Central memory CD8-positive, alpha-beta T cell (primary cell): ENCODE data around the gene RTN4.
"Not testable (repeated sequence)": the region's sequence is repeated elsewhere in the genome, so short reads cannot be mapped to it uniquely, and the experiment has no call there.

ENCODE experiments used
- ATAC-seq: fragments of 150-1000 bp; cut with Tn5 transposase; replicated peaks from 2 replicates; pipeline ENCODE4 v1.10.0; 2022; ENCODE audit warnings: mild to moderate bottlenecking, moderate FRiP score, moderate number of reproducible peaks; ENCODE audit not compliant: poor library complexity, severe bottlenecking; ENCODE audit errors: extremely low read depth
- DNase-seq, 2 donors: peaks; one replicate each; pipeline ENCODE4 v3.0.0; 2021; ENCODE audit warnings: low spot score in 2 of 2
- H3K27ac Mint-ChIP-seq: one replicate; pipeline ENCODE4 v1.8.0; 2022; ENCODE audit warnings: low read depth, mild to moderate bottlenecking, moderate library complexity, mixed read lengths
- H3K27me3 Mint-ChIP-seq: one replicate; pipeline ENCODE4 v1.8.0; 2022; ENCODE audit warnings: mixed read lengths
- H3K36me3 Mint-ChIP-seq: one replicate; pipeline ENCODE4 v1.8.0; 2022; ENCODE audit warnings: mild to moderate bottlenecking, moderate library complexity, mixed read lengths; ENCODE audit not compliant: insufficient read depth
- H3K4me1 Mint-ChIP-seq: one replicate; pipeline ENCODE4 v1.8.0; 2022; ENCODE audit warnings: mixed read lengths
- H3K4me3 Mint-ChIP-seq: one replicate; pipeline ENCODE4 v1.8.0; 2022; ENCODE audit warnings: mild to moderate bottlenecking, moderate library complexity, mixed read lengths
- H3K9me3 Mint-ChIP-seq: one replicate; pipeline ENCODE4 v1.8.0; 2022; ENCODE audit warnings: mixed read lengths

RTN4 gene

DNA sequence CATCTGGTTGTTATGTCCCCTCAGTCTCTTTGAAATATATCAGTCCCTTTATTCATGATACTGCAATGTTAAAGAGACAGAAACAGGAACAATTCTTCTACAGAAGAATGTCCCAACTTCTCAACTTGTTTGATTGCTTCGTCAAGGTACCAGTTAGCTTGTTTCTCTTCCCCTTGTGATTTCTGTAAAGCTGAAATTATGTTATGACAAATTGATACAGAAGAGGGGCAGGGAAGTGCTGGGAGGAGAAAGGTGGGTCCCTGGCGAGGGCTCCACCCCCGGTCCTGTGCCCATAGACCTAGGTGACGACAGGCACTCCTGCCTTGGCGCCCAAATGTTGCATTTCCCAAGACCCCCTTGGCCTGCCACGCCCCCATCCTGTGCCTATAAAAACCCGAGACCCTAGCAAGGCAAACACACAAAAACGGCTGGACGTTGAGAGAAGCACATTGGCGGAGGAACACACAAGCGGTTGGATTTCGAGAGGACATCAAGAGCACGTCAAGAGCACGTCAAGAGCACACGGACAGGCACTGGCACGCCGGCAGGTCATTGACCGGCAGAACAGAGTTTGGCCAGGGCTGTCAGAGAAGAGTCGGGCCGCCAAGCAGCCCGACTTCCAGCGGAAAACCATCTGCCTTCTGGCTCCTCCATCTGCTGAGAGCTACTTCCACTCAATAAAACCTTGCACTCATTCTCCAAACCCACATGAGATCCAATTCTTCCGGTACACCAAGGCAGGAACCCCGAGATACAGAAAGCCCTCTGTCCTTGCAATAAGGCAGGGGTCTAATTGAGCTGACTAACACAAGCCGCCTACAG lies 11.5 kb upstream of the RTN4 start:
- no peaks in the 10 kb centered on the region for H3K4me1 Mint-ChIP-seq
- no peaks in the 10 kb centered on the region for H3K9me3 Mint-ChIP-seq
- no peaks in the 10 kb centered on the region for H3K36me3 Mint-ChIP-seq
- DNase-seq = no peak
- no peaks in the 10 kb centered on the region for H3K27me3 Mint-ChIP-seq
- no peak overlapping the region for H3K27ac Mint-ChIP-seq
- H3K4me3 Mint-ChIP-seq = no peak overlapping the region
- ATAC-seq = no peak

DNA sequence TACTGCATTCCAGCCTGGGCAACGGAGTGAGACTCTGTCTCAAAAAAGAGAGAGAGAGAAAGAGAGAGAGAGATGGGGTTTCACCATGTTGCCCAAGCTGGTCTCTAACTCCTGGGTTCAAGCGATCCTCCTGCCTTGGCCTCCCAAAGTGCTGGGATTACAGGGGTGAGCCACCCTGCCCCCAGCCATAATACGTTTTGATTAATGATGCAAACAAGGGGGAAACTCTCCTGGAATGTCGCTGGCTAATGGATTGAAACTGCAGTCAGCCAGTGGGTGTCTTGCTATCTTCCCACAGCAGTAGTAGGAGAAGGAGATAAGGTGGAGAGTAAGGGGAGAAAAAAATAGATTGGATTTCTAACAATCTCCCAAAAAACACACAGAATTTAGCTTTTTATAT lies 9.5 kb upstream of the RTN4 start:
- ATAC-seq (no peak), DNase-seq (no peak)
- no peaks in the 10 kb centered on the region for H3K27me3 Mint-ChIP-seq
- no peak overlapping the region for H3K27ac Mint-ChIP-seq
- no peaks in the 10 kb centered on the region for H3K9me3 Mint-ChIP-seq
- no peaks in the 10 kb centered on the region for H3K36me3 Mint-ChIP-seq
- H3K4me3 Mint-ChIP-seq = no peak overlapping the region
- H3K4me1 Mint-ChIP-seq = peaks cover under 1% of the 10 kb centered on the region

- Mint-ChIP-seq H3K9me3 (no peaks in the 10 kb centered on the region), H3K36me3 (no peaks in the 10 kb centered on the region), H3K27ac (no peak overlapping the region), H3K4me1 (peaks cover 16% of the 10 kb centered on the region), H3K4me3 (no peak overlapping the region), H3K27me3 (no peaks in the 10 kb centered on the region)
- ATAC-seq = no peak
- no peak for DNase-seq
Measured at GRCh38 chr2:55057474-55057873, 7.2 kb upstream of the RTN4 start.

DNA sequence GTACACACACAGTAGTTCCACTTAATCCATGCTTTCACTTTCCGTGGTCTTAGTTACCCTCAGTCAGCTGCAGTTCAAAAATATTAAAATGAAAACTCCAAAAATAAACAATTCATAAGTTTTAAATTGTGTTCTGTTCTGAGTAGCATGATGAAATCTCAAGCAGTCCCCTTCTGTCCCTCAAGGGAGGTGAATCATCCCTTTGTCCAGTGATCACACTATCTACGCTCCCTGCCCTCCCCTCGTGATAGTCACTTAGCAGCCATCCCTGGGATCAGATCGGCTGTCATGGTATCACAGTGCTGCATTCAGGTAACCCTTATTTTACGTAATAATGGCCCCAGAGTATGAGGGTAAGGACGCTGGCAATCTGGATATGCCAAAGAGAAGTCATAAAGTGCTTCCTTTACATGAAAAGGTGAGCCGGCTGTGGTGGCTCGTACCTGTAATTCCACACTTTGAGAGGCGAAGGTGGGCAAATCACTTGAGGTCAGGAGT lies 5.8 kb upstream of the RTN4 start:
- Mint-ChIP-seq H3K4me3 (no peak overlapping the region), H3K27me3 (no peaks in the 10 kb centered on the region), H3K27ac (no peak overlapping the region), H3K4me1 (peaks cover 26% of the 10 kb centered on the region), H3K9me3 (no peaks in the 10 kb centered on the region), H3K36me3 (no peaks in the 10 kb centered on the region)
- DNase-seq (no peak), ATAC-seq (no peak)

GRCh38 chr2:55054106-55054875 lies 4.0 kb upstream of the RTN4 start:
- H3K36me3 Mint-ChIP-seq = peaks cover 7% of the 10 kb centered on the region
- no peaks in the 10 kb centered on the region for H3K9me3 Mint-ChIP-seq
- H3K27ac Mint-ChIP-seq = no peak overlapping the region
- peaks cover 36% of the 10 kb centered on the region for H3K4me1 Mint-ChIP-seq
- no peak for ATAC-seq
- DNase-seq = no peak
- H3K27me3 Mint-ChIP-seq = no peaks in the 10 kb centered on the region
- H3K4me3 Mint-ChIP-seq = no peak overlapping the region

DNA sequence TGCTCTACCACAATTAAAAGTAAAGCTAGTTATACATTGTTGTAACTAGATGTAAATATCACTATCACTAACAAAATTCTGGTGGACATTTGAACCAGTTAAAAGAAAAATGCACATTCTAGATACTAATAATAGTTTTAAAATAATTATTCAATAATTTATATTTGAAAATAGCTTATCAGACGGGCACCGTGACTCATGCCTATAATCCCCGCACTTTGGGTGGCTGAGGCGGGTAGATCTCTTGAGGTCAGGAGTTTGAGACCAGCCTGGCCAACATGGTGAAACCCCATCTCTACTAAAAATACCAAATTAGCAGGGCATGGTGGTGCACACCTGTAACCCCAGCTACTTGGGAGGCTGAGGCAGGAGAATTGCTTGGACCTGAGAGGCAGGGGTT lies 3.0 kb upstream of the RTN4 start:
- not testable (repeated sequence) for H3K27ac Mint-ChIP-seq, ATAC-seq, DNase-seq, H3K9me3 Mint-ChIP-seq, H3K4me3 Mint-ChIP-seq, H3K27me3 Mint-ChIP-seq
- H3K4me1 Mint-ChIP-seq = peaks cover 44% of the 10 kb centered on the region
- H3K36me3 Mint-ChIP-seq = peaks cover 12% of the 10 kb centered on the region

- ATAC-seq (no peak), DNase-seq (no peak)
- Mint-ChIP-seq H3K4me1 (peaks cover 52% of the 10 kb centered on the region), H3K27me3 (no peaks in the 10 kb centered on the region), H3K27ac (peak overlapping the region; percentile 70), H3K36me3 (peaks cover 12% of the 10 kb centered on the region), H3K9me3 (no peaks in the 10 kb centered on the region), H3K4me3 (peak overlapping the region; percentile 93)
Measured at GRCh38 chr2:55052129-55053061, 2.1 kb upstream of the RTN4 start.

DNA sequence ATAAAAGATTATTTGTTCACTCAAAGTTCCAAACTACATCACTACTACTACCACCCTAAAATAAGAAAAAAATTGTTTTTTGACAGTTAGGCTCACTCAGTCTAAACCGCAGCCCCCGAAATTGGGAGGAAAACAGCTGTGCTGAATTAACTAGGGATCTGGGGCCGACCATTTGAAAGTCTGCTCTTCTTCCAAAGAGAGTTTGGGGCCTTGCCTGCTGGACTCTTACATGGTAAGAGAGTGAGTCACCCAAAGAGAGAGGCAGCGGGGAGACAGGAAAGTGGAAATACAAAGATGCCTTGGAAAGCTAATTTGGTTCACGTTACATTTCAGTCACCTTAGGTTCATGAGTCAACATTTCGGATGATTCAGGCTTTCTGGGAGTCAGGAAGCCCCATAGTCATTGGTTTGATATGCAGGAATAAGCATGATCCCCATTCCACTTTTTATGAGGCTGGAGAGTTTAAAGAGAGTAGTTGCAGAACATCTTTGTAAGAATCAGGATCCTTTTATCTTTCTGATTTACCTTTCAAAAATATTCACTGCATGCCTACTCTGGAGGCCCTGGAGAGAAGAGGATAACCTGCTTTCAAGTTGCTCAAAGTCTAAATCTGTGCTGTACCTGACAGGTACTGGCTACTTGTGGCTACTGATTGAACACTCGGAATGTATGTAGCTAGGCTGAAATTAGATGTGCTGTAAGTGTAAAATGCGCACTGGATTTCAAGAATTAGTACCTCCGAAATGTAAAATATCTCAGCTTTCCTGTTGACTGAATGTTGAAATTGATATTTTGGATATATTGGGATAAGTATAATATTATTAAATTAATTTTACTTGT lies 995 bp upstream of the RTN4 start:
- Mint-ChIP-seq H3K9me3 (no peaks in the 10 kb centered on the region), H3K4me1 (peaks cover 63% of the 10 kb centered on the region), H3K27ac (peak overlapping the region; percentile 95), H3K4me3 (peak overlapping the region; percentile 93), H3K27me3 (no peaks in the 10 kb centered on the region), H3K36me3 (peaks cover 12% of the 10 kb centered on the region)
- ATAC-seq (no peak), DNase-seq (no peak)

- Mint-ChIP-seq H3K36me3 (peaks cover 12% of the 10 kb centered on the region), H3K4me3 (peak overlapping the region; percentile 93), H3K9me3 (no peaks in the 10 kb centered on the region), H3K27ac (peak overlapping the region; percentile 95), H3K27me3 (no peaks in the 10 kb centered on the region), H3K4me1 (peaks cover 76% of the 10 kb centered on the region)
- ATAC-seq (no peak), DNase-seq (no peak)
Measured at GRCh38 chr2:55049821-55050099, 491 bp downstream of the RTN4 start.

- Mint-ChIP-seq H3K4me3 (peak overlapping the region; percentile 93), H3K27me3 (no peaks in the 10 kb centered on the region), H3K9me3 (no peaks in the 10 kb centered on the region), H3K4me1 (peaks cover 71% of the 10 kb centered on the region), H3K27ac (peak overlapping the region; percentile 95), H3K36me3 (peaks cover 12% of the 10 kb centered on the region)
- ATAC-seq (peak; percentile 6), DNase-seq (peak; percentile 24 to 27)
Measured at GRCh38 chr2:55049043-55049820, 1.0 kb downstream of the RTN4 start.

- Mint-ChIP-seq H3K9me3 (no peaks in the 10 kb centered on the region), H3K27ac (peak overlapping the region; percentile 95), H3K27me3 (no peaks in the 10 kb centered on the region), H3K4me1 (peaks cover 66% of the 10 kb centered on the region), H3K4me3 (peak overlapping the region; percentile 93), H3K36me3 (peaks cover 12% of the 10 kb centered on the region)
- ATAC-seq (no peak), DNase-seq (no peak)
Measured at GRCh38 chr2:55048508-55049042, 1.7 kb downstream of the RTN4 start.
